Stimulated activated CD4-positive, alpha-beta T cell treated with anti-CD3 and anti-CD28 coated beads, Interleukin-15, amount 100 ng/mL, for 24 hours (primary cell): ENCODE measurements around the gene PARP15.

Experiments
- DNase-seq: peaks from one replicate; pipeline ENCODE4 v3.0.0-alpha.2; 2020

PARP15 gene

GRCh38 chr3:122576174-122576940 is 1.1 kb upstream of the PARP15 start:
- peak; percentile 60 for DNase-seq

GRCh38 chr3:122578069-122578740 is 755 bp downstream of the PARP15 start:
- DNase-seq: no peak

- no peak for DNase-seq
Measured at GRCh38 chr3:122580470-122580869, 3.0 kb downstream of the PARP15 start.

GRCh38 chr3:122581622-122582021 is 4.2 kb downstream of the PARP15 start:
- DNase-seq: no peak

- no peak for DNase-seq
Measured at GRCh38 chr3:122582390-122582789, 4.9 kb downstream of the PARP15 start.

GRCh38 chr3:122586098-122586497 is 8.6 kb downstream of the PARP15 start:
- no peak for DNase-seq

GRCh38 chr3:122586773-122587485 is 9.5 kb downstream of the PARP15 start:
- no peak for DNase-seq

- DNase-seq: no peak
Measured at GRCh38 chr3:122587572-122587971, 10.1 kb downstream of the PARP15 start.

- DNase-seq: no peak
Measured at GRCh38 chr3:122589297-122589696, 11.8 kb downstream of the PARP15 start.

GRCh38 chr3:122590610-122591009 is 13.2 kb downstream of the PARP15 start:
- DNase-seq: no peak

GRCh38 chr3:122594025-122594424 is 16.6 kb downstream of the PARP15 start:
- DNase-seq: no peak

GRCh38 chr3:122598151-122598550 is 20.7 kb downstream of the PARP15 start:
- DNase-seq: no peak

GRCh38 chr3:122598556-122598955 is 21.1 kb downstream of the PARP15 start:
- no peak for DNase-seq

- DNase-seq: no peak
Measured at GRCh38 chr3:122602011-122602710, 24.7 kb downstream of the PARP15 start.

GRCh38 chr3:122603056-122603455 is 25.6 kb downstream of the PARP15 start:
- DNase-seq: no peak

- DNase-seq: no peak
Measured at GRCh38 chr3:122606330-122606729, 28.9 kb downstream of the PARP15 start.

GRCh38 chr3:122608916-122609315 is 31.5 kb downstream of the PARP15 start:
- no peak for DNase-seq

GRCh38 chr3:122609798-122610559 is 32.5 kb downstream of the PARP15 start:
- DNase-seq: peak; percentile 27

GRCh38 chr3:122612696-122613095 is 35.2 kb downstream of the PARP15 start:
- DNase-seq: no peak

- no peak for DNase-seq
Measured at GRCh38 chr3:122615303-122615702, 37.9 kb downstream of the PARP15 start.

GRCh38 chr3:122618614-122619013 is 41.2 kb downstream of the PARP15 start:
- no peak for DNase-seq

GRCh38 chr3:122619040-122619439 is 41.6 kb downstream of the PARP15 start:
- no peak for DNase-seq
